Neuron (in vitro differentiated cells): Measurements from ENCODE around the gene ATF7.

Source experiments
- H2AFZ ChIP-seq: one replicate; pipeline ENCODE4 v1.6.1; 2013; ENCODE audit warnings: low read depth, mild to moderate bottlenecking, inconsistent platforms, low read length, moderate library complexity
- H3K27me3 ChIP-seq: one replicate; pipeline ENCODE4 v1.6.1; 2013; ENCODE audit warnings: low read length; ENCODE audit not compliant: insufficient read depth
- H3K36me3 ChIP-seq: one replicate; pipeline ENCODE4 v1.6.1; 2013; ENCODE audit warnings: low read length; ENCODE audit not compliant: insufficient read depth
- H3K4me1 ChIP-seq: one replicate; pipeline ENCODE4 v1.6.1; 2013; ENCODE audit warnings: low read length; ENCODE audit not compliant: insufficient read depth
- H3K4me3 ChIP-seq: 2 replicates; pipeline ENCODE4 v1.5.1; 2013; ENCODE audit warnings: mild to moderate bottlenecking, low read length, moderate library complexity
- H3K9me3 ChIP-seq: one replicate; pipeline ENCODE4 v1.6.1; 2013; ENCODE audit warnings: low read length

Gene ATF7

GRCh38 chr12:53463802-53464560, 162.2 kb downstream of the ATF7 start:
- no peaks in the 10 kb centered on the region for H3K9me3 ChIP-seq
- peaks cover 100% of the 10 kb centered on the region for H3K36me3 ChIP-seq
- no peak overlapping the region for H3K4me3 ChIP-seq
- H3K27me3 ChIP-seq: no peaks in the 10 kb centered on the region
- no peaks in the 10 kb centered on the region for H3K4me1 ChIP-seq
- H2AFZ ChIP-seq: no peak overlapping the region

GRCh38 chr12:53462935-53463334, 163.2 kb downstream of the ATF7 start:
- no peaks in the 10 kb centered on the region for H3K4me1 ChIP-seq
- no peak overlapping the region for H3K4me3 ChIP-seq
- no peaks in the 10 kb centered on the region for H3K27me3 ChIP-seq
- peaks cover 99% of the 10 kb centered on the region for H3K36me3 ChIP-seq
- no peak overlapping the region for H2AFZ ChIP-seq
- no peaks in the 10 kb centered on the region for H3K9me3 ChIP-seq

GRCh38 chr12:53461591-53461990, 164.6 kb downstream of the ATF7 start:
- Histone ChIP-seq H2AFZ (no peak overlapping the region), H3K27me3 (no peaks in the 10 kb centered on the region), H3K4me3 (no peak overlapping the region), H3K9me3 (no peaks in the 10 kb centered on the region), H3K36me3 (peaks cover 99% of the 10 kb centered on the region), H3K4me1 (no peaks in the 10 kb centered on the region)

- H3K9me3 ChIP-seq: no peaks in the 10 kb centered on the region
- H3K4me3 ChIP-seq: no peak overlapping the region
- no peaks in the 10 kb centered on the region for H3K4me1 ChIP-seq
- peaks cover 99% of the 10 kb centered on the region for H3K36me3 ChIP-seq
- no peaks in the 10 kb centered on the region for H3K27me3 ChIP-seq
- H2AFZ ChIP-seq: no peak overlapping the region
Measured at GRCh38 chr12:53461059-53461458, 165.1 kb downstream of the ATF7 start.

GRCh38 chr12:53459097-53459496, 167.1 kb downstream of the ATF7 start:
- Histone ChIP-seq H3K27me3 (no peaks in the 10 kb centered on the region), H3K36me3 (peaks cover 99% of the 10 kb centered on the region), H3K4me3 (no peak overlapping the region), H3K9me3 (no peaks in the 10 kb centered on the region), H3K4me1 (peaks cover 8% of the 10 kb centered on the region), H2AFZ (no peak overlapping the region)
